ENCODE measurements around the gene DNAH3.

Gene DNAH3

GRCh38 chr16:20889625-20890275, 260.9 kb downstream of the DNAH3 start:
- TF ChIP-seq POLR2AphosphoS5 (IDR thresholded peaks at IDR 0.05; ENCODE audit: low read depth, low read length) (no peak), TAF1 (IDR thresholded peaks at IDR 0.05; ENCODE audit: borderline replicate concordance, low read depth, low read length) (no peak), POLR2A (IDR thresholded peaks at IDR 0.05; ENCODE audit: low read depth, low read length) (no peak)
- FAIRE-seq = no peak

GRCh38 chr16:20887207-20887606, 263.4 kb downstream of the DNAH3 start:
- TF ChIP-seq POLR2A (IDR thresholded peaks at IDR 0.05; ENCODE audit: low read depth, low read length) = no peak
- no peak for DNase-seq (ENCODE audit: insufficient read length)
- FAIRE-seq = no peak

More at GRCh38 chr16:20889625-20890275, 260.9 kb downstream of the DNAH3 start:
- no peak for DNase-seq (ENCODE audit: insufficient read length)

DNA sequence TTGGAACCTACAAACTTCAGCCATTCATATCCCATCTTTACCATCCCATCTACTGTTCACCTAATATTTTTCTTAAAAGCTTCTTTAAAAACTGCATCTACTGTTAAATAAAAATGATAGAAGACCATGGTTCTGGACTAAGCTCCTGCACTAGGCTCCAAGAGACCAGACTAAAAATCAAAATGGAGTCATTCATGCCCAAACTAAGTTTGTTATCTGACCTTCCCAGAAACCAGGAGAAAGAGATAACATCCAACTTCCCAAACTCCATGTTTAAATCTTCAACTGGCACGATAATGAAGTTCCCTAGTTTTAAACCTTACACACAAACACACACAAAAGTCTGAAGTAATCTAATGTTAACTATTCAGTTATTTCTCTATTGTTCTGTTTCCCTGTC, 264.3 kb downstream of the DNAH3 start:
- TF ChIP-seq TAF1 (IDR thresholded peaks at IDR 0.05; ENCODE audit: borderline replicate concordance, low read depth, low read length) = no peak
- TF ChIP-seq POLR2A (IDR thresholded peaks at IDR 0.05; ENCODE audit: low read depth, low read length) = no peak
- TF ChIP-seq POLR2AphosphoS5 (IDR thresholded peaks at IDR 0.05; ENCODE audit: low read depth, low read length) = no peak
- no peak for DNase-seq (ENCODE audit: insufficient read length)
- no peak for FAIRE-seq

DNA sequence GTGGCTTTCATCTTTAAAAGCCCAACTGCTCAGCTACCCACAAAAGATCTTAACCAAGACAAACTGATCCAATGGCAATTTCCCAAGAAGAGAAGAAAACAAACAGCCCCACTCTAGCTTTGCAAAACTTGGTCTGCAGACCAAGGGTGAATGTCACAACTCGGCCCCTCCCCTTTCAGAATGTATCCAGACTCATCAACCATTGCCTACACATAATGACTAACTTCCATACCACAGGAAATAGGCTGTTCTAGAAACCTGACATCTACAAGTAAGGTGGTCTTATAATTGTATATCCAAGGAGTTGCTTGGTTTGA, 266.4 kb downstream of the DNAH3 start:
- DNase-seq (ENCODE audit: insufficient read length) (no peak), FAIRE-seq (no peak)

GRCh38 chr16:20883554-20884239, 266.9 kb downstream of the DNAH3 start:
- FAIRE-seq (no peak), DNase-seq (ENCODE audit: insufficient read length) (no peak)
- no peak for TF ChIP-seq POLR2AphosphoS5 (IDR thresholded peaks at IDR 0.05; ENCODE audit: low read depth, low read length)

More for the DNA sequence above, 266.4 kb downstream of the DNAH3 start:
- TF ChIP-seq POLR2AphosphoS5 (IDR thresholded peaks at IDR 0.05; ENCODE audit: low read depth, low read length) = no peak
- no peak for TF ChIP-seq POLR2A (IDR thresholded peaks at IDR 0.05; ENCODE audit: low read depth, low read length)
